COR-L47 (cell line): ENCODE data around the gene PPM1F.
A peak's percentile ranks its signal among the peaks of the same experiment; 100 is the strongest.
"Not testable (repeated sequence)": the region's sequence is repeated elsewhere in the genome, so short reads cannot be mapped to it uniquely, and the experiment has no call there.

ENCODE experiments used
- DNase-seq: peaks from one replicate; lab custom pipeline; 2025; lab: John Stamatoyannopoulos, UW

PPM1F gene

DNA sequence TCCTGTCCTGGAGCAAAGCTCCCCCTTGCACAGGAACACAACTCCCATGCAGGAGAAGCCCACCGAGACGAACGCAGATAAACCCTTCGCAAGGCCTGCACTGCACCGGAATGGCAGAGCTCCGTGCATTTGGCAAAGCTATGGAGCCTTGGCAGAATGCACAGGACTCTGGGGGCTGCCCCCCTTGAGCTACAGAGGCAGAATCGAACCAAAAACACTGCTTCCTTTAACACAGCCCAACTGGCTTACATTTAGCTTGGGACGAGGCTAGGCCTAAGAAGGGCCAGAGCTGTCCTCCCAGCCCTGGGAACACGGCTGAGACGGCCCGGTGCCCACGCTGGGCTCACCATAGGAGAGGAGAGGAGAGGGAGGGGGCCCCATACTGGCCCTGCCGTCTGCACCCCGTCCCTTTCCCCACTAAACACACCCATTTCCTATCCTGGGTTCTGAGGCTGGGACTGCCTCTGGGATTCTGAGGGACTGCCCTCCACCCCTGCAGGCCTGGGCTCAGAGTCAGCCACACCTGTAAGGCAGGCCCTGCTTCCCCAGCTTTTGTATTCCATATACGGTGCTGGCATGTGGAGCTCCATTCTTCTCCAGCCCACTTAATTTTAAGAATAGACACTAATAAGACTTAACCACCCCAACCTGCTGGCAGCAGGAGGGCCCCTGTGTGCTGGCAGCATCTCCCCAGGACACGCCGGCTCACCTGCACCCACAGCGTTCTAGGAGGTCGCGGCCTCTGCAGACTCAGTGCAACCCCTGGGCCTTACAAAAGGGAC lies 32.9 kb downstream of the PPM1F start:
- peak; percentile 31 for DNase-seq

DNA sequence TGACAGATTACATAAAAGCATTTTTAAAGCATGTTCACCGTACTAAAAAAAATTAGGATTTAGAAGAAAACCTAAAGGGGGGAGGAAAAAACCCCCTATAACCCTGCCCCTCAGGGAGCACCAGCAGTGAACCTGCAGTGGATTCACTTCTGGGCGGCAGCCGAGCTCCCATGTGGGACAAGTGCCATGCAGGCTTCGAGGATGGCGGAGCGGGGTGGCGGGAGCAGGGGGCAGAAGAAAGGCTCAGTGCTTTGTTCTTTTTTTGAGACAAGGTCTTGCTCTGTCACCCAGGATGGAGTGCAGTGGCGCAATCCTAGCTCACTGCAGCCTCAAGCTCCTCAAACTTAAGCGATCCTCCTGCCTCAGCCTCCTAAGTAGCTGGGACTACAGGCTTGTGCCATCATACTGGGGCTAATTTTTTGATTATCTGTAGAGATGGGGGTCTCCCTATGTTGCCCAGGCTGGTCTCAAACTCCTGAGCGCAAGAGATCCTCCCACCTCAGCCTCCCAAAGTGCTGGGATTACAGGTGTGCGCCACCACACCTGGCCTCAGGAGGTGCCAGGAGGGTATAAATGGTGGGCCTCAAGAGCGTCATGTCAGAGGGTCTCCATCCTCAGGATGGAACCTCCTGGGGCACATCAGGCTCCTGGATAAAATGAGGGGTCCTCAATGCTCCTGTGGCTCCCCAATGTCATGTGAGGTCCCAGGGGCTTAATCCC lies 34.0 kb downstream of the PPM1F start:
- DNase-seq = no peak

DNA sequence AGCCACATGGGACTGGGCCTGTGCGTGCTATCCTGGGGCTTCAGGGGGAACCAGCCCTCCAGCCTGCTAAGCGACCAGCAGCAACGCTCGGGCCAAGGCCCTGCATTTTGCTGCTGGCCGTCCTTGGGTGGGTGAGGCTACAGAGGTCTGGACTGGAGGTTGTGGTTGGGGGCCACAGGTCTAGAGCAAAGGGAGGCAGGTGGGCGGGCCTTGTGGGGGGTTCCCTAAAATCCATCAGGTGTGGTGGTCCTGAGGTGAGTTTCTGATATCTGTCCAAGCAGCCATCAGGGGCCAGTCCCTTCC lies 34.7 kb downstream of the PPM1F start:
- DNase-seq = no peak

DNA sequence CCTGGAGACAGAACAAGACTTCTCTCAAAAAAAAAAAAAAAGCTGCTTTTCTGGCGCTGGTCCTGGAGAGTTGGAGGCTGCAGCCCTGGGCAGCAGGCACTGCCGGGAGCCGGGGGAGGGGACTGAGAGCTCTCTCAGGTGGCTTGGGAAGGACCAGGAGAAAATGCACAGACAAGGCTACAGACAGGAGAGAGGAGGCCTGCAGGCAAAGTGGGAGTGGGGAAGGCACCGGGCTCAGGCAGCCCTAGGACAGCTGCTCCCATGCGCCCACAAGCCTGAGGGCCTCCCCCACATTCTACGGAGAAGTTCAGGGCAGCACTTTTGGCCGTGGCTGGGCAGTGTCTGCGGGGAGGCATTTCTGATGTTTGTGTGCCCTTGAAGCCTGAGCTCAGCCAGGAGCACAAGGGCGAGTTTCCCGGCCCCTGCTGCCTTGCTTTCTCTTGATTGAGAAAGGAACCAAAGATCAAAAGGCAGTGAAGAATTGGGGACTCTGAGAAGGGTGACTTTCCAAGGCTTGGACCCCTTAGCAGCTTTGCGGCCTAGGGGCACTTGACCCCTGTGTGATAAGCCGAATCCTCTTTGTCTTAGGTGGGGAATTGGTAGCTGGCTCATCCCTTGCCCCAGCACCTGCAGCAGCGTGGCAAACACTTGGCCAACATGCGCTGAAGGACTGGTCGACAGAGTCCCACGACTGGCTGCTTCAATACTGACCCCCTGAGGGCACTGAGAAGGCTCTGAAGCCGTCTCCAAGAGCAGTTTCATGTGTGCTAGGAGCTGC lies 35.3 kb downstream of the PPM1F start:
- DNase-seq = no peak

DNA sequence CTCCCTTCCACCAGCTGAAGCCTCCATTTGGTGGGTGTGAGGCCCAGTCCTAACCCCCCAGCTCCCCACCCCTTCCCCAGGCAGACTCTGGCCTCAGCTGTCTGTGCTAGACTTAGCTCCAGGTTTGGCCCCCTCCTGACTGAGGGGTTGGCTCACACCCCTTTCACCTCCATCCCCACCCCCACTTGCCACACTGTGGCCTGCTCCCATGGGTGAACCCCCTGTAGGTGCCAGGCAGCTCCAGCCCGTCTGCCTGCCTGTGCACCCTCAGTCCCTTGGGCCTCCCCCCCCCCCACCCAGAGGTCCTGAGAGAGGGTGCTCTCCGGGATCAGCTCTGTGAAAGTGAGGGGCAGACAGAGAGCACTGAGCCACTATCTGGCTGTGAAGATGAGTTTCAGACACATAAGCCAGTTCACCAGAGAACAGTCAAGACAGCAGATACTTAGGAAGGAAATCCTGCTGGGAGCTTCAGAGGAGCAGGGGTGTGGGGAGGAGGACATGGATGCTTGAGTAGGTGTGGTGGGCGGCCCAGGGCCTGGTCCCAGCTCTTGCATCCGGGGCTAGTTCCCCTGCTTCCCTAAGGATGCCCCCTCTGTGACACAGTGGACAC lies 36.2 kb downstream of the PPM1F start:
- DNase-seq = no peak

DNA sequence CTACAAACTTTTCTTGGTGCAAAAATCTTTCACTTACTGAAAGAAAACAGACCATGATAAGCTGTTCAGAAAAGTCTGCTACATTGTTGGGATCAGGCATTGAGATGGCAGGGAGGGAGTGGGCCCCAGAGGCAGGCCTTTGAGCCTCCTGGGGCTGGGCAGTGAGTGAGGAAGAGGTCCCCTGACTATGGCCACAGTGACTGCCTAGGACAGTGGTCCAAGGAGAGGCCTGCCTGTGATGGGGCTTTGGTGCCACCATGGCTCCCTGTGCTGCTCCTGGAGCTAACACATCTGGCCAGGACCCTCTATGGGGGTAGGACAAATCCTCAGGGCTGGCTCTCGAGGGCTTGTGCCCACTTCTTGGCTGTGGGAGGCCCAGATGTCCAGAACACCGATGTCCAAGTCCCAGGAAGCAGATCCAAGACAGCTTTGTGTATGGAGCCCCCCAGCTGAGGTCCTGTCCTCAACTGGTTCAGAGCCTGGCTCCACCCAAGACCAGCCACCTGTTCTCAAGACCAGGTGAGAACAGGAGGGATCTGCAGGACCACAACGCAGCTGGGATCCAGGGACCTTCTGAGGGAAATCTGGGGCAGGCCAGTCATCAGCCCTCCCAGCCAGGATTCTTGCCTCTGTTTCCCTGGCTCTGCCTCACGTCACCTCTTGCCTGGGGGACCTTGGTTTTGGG lies 36.9 kb downstream of the PPM1F start:
- no peak for DNase-seq

DNA sequence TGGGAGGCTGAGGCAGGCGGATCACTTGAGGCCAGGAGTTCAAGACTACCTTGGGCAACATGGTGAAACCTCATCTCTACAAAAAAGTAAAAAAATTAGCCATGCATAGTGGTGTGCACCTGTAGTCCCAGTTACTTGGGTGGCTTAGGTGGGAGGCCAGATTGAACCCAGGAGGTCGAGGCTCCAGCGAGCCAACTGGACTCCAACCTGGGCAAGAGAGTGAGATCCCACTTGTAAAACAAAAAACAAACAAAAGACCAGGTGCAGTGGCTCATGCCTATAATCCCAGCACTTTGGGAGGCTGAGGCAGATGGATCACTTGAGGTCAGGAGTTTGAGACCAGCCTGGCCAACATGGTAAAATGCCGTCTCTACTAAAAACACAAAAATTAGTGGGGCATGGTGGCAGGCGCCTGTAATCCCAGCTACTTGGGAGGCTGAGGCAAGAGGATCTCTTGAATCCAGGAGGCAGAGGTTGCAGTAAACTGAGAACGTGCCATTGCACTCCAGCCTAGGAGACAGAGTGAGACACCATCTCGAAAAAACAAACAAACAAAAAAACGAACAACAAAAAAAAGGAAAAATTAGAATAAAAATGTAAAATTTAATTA lies 38.5 kb downstream of the PPM1F start:
- DNase-seq = not testable (repeated sequence)

DNA sequence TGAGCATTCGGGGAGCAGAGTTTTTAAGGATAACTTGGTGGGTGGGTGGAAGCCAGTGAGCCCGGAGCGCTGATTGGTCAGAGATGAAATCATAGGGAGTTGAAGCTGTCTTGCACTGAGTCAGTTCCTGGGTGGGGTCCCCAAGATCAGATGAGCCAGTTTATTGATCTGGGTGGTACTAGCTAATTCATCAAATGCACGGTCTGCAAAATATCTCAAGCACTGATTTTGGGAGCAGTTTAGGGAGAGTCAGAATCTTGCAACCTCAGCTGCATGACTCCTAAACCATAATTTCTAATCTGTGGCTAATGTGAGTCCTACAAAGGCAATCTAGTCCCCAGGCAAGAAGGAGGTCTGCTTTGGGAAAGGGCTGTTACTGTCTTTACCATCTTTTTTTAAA lies 42.3 kb downstream of the PPM1F start:
- not testable (repeated sequence) for DNase-seq

DNA sequence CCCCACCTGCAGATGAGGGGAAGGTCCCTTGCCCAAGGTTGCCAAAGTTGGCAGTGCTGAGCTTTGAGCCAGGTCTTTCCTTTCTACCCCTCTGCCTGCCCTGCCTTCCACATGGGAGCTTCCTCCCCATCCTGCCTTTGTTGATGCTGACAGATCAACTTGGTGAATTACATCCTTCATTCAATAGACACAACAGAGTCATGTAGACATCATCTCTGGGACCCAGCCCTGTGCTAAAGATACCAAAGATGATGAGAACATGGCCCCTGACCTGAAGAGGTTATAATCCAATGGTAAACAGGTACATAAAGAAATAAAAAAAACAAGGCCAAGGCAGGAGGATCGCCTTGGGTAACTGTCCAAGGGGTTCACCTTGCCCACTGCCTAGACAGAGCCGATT lies 42.8 kb downstream of the PPM1F start:
- no peak for DNase-seq

DNA sequence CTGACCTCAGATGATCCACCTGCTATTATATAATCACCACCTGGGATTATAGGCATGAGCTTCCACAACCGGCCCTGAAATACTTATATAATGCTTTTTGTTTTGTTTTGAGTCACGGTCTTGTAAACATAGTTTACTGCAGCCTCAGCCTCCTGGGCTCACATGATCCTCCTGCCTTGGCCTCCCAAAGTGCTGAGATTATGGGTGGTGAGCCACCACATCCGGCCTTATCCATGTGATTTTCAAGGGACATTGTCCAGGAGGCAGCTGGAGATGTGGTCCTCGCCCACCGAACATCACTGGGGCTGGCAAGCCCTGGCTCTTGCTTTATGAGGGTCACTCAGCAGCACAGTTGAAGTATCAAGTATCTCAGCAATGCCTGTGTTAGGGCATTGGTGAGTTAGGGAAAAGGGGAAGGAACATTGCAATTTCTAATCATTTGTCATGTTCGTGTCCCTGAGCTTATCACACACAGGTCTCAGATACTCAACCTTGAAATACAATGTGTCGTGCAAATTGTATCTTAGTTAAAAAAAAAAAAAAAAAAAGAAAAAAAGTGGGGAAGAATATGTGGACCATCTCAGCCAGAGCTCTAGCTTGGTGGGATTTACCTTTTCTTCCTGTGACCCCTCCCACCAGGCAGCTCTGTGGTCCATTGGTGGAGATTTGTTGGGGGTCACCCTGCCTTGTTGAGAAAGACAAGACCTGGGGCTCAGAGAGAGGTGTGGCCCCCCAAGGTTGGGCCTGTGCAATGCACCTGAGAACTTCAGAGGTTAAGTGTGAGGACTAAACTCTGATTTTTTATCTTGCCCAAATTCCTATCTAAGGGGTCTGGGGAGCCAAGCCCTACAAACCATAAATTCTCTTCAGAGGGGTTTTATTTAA lies 44.8 kb downstream of the PPM1F start:
- no peak for DNase-seq

DNA sequence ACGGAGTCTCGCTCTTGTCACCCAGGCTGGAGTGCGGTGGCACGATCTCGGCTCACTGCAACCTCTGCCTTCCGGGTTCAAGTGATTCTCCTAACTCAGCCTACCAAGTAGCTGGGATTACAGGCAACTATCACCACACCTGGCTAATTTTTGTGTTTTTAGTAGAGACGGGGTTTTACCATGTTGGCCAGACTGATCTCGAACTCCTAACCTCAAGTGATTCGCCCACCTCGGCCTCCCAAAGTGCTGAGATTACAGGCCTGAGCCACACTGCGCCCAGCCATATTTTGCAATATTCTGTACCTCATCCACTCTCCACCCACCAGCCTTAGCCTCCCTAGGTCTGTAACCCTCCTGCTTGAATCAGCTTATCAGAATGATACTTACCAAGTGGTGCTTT lies 47.4 kb downstream of the PPM1F start:
- DNase-seq = not testable (repeated sequence)

DNA sequence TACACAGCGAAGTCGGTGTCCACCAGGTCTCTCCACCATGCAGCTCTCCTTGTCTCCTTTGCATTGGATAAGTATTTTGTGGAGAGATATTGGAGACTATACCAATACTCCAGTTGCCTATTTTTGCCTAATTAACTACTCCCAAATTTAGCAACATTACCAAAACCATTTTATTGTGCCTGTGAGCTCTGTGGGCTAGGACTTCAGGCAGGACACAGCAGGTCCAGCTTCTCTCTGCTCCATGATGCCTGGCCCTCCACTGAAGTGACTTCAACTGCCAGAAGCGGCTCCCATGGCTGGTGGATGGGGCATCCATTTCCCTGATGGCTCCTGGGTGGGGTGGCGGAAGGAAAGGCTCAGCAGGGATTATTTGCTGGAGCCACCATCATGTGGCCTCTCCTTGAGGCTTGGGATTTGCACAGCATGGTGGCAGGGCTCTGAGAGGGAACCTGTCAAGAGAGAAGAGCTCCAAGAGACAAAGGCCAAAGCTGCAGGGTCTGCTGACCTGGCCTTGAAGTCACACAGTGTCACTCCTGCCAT lies 48.3 kb downstream of the PPM1F start:
- DNase-seq = no peak

DNA sequence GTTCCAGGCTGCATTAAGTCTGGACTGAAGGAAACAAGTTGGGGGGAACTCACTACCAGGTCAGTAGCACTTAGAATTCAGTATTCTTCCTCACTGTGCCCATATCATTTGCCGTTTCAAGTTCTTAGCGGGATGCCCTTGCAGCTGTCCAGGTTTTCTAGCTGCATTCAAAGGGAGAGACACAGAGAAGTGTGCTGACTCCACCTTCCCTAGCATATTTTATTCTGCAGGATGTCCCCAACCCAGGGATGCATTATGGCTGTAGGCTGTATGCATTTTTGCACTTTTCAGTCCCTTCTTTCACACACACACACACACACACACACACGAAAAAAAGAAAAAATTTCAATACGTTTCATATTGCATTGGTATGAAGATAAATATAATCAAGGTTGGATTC lies 49.4 kb downstream of the PPM1F start:
- DNase-seq = no peak

DNA sequence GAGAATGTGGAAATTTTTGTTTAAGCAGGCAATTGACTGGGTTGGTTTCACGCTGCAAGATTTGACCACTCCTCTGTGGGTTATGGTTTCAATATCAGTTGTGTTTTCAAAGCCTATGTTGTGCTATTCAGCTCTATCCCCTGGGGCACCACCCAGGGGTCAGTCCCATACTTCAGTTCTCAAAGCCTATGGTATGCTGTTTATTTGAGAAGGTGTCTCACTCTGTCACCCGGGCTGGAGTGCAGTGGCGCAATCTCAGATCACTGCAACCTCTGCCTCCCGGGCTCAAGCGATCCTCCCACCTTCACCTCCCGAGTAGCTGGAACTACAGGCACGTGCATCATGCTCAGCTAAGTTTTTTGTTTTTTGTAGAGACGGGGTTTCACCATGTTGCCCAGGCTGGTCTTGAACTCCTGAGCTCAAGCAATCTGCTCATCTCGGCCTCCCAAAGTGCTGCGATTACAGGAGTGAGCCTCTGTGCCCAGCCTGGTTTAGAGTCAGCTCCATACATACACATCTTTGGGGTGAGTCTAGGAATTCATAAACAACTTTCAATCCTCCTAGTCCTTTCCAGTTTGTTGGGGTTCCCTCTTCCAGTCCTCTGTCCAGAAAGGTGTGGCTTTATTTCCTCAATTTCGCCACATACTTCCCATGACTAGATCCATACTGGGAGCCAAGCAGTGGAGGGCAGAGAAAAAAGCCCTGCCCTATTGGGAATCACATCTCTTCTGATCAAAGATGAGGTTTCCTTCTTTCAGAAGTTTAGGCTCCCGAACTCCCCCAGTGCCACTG lies 50.2 kb downstream of the PPM1F start:
- no peak for DNase-seq

DNA sequence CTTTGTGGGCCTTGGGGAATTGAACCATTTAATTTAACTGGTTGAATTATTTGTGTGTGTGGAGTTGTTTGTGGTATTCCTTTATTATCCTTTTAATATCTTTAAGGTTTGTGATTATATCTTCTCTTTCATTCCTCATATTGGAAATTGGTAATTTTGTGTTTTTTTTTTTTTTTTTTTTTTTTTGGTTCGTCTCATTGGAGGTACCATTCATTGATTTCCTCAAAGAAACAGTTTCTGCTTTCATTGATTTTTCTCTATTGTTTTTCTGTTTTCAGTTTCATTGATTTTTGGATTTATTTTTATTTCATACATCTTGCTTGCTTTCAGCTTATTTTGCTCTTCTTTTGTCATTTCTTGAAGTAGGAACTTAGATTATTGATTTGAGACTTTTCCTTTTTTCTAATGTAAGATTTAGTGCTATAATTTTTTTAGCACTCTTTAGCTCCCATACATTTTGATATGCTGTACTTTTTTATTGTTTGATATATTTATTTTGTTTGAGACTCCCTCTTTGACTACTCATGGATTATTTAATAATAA lies 54.2 kb downstream of the PPM1F start:
- no peak for DNase-seq

DNA sequence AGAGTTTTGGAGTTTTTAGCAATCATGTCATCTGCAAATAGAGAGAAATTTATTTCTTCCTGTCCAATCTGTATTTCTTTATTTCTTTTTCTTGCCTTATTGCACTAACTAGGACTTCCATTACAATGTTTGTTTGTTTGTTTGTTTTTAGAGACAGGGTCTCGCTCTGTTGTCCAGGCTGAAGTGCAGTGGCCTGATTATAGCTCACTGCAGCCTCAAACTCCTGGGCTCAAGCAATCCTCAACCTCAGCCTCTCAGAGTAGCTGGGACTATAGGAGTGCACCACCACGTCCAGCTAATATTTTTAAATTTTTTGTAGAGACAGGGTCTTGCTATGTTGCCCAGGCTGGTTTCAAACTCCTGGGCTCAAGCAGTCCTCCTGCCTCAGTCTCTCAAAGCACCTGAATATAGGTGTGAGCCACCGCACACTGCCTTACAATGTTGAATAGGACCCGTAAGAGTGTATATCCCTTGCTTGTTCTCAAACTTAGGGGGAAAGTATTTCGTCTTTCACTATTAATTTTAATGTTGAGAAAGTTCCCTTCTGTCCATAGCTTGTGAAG lies 55.6 kb downstream of the PPM1F start:
- DNase-seq = no peak

DNA sequence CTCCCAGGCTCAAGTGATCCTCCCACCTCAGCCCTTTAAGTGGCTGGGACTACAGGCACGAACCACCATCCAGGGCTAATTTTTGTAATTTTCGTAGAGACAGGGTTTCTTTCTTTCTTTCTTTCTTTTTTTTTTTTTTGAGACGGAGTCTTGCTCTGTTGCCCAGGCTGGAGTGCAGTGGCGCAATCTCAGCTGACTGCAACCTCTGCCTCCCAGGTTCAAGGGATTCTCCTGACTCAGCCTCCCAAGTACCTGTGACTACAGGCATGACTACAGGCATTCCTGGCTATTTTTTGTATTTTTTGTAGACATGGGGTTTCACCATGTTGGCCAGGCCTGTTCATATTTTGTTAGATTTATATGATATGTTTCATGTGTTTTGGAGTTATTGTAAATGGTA lies 56.4 kb downstream of the PPM1F start:
- DNase-seq = not testable (repeated sequence)

DNA sequence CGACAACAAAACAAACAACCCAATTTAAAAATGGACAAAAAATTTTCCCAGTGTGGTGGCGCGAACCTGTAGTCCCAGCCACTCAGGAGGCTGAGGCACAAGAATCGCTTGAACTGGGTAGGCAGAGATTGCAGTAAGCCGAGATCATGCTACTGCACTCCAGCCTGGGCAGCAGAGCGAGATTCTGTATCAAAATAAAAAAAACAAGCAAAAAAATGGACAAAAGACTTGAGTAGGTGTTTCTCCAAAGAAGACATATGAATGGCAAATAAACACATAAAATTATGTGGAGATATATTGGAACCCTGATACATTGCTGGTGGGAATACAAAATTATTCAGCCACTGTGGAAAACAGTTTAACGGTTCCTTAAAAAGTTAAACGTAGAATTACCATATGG lies 57.8 kb downstream of the PPM1F start:
- no peak for DNase-seq
